ENCODE results near the gene DTWD2.
"Not testable (repeated sequence)": the region's sequence is repeated elsewhere in the genome, so short reads cannot be mapped to it uniquely, and the experiment has no call there.

DTWD2 gene

GRCh38 chr5:118996098-118996497 lies 7.8 kb upstream of the DTWD2 start:
- DNase-seq, result no peak

- no peak for DNase-seq
Observed at GRCh38 chr5:118994595-118994994, 6.2 kb upstream of the DTWD2 start.

- not testable (repeated sequence) for DNase-seq
Observed at GRCh38 chr5:118993118-118993517, 4.8 kb upstream of the DTWD2 start.

DNA sequence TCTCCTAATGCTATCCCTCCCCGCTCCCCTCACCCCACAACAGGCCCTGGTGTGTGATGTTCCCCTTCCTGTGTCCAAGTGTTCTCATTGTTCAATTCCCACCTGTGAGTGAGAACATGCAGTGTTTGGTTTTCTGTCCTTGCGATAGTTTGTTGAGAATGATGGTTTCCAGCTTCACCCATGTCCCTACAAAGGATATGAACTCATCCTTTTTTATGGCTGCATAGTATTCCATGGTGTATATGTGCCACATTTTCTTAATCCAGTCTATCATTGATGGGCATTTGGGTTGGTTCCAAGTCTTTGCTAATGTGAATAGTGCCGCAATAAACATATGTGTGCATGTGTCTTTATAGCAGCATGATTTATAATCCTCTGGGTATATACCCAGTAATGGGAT lies 3.7 kb upstream of the DTWD2 start:
- not testable (repeated sequence) for DNase-seq

GRCh38 chr5:118990582-118990981 lies 2.2 kb upstream of the DTWD2 start:
- DNase-seq, result no peak

GRCh38 chr5:118989816-118990215 lies 1.5 kb upstream of the DTWD2 start:
- DNase-seq, result no peak

DNA sequence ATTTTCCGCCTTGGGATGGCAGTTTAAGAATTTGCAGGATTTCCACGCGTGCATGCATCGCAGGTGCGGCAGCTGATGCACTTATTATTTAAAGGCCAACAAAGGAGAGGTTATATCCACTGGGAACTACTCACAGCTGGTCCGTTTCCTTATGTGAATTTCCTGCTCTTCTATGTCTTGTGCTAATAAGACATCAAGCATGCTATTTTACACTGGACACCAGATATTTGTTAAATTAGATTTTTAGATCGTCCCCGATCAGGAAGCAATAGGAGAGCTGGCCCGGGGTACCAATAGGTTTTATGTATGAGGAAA lies 476 bp upstream of the DTWD2 start:
- DNase-seq, result no peak

DNA sequence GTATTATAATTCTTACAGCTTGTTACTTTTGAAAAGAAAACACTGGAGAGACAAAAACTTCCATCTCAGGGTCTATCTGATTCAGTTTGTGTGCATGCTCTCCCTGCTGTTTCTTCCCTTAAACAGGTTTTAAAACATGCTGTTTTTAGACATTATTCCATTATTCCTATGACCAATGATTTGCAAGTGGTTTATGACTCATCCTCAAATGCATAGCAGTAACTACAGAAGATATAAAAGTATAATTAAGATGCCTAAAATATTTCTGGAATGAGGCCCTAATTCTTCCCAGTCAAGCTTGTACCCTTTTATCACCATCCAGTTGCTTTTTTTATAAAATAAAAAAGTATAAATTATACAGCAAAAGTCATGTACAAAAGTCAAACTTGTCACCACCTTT lies 3.7 kb downstream of the DTWD2 start:
- DNase-seq, result no peak

DNA sequence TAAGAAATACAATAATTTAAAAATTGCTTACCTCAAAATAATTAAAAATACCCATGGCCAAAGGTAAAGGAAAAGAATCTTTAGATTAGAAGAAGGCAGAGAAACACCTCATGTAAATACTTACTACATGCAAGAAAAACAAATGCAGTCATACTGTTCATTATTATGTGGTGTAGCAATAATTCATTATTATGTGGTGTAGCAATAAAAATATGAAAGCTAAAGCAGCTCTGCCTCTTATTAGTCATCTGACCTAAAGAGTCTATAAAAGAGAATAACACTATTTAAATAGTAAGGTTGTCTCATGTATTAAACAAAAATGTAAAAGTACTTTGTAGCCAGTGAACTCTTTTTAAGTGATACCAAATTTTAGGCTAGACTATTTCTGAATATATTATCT lies 6.6 kb downstream of the DTWD2 start:
- DNase-seq, result no peak

DNA sequence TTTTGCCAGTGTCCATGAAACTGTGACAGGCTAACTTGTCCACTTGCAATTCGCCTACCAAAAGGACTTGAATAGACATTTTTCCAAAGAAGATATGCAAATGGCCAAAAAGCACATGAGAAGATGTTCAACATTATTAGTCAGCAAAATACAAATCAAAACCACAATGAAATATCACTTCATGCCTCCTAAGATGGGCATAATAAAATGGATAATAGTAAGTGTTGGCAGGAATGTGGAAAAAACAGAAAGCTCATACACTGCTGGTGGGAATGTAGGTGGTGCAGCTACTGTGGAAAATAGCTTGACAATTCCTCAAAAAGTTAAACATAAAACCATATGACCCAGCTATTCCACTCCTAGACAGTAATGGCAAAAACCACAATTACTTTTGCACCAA lies 7.9 kb downstream of the DTWD2 start:
- no peak for DNase-seq

DNA sequence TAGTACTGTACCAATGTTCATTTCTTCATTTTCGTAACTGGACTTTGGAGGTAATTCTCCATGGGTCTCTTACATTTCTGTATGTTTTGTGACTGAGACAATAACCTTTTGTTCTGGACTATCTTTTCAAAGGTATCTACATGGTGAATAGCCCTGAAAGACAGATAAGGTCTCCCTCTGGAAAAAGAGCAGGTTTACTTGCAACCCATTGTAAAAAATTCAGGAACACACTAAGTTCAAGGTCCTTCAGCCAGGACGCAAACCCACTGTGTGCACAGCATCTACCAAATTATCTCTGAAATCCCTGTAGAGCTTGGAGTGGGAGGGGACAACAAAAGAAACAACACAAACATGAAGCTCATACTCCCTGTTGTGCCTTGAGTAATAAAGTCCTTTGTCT lies 8.3 kb downstream of the DTWD2 start:
- no peak for DNase-seq

DNA sequence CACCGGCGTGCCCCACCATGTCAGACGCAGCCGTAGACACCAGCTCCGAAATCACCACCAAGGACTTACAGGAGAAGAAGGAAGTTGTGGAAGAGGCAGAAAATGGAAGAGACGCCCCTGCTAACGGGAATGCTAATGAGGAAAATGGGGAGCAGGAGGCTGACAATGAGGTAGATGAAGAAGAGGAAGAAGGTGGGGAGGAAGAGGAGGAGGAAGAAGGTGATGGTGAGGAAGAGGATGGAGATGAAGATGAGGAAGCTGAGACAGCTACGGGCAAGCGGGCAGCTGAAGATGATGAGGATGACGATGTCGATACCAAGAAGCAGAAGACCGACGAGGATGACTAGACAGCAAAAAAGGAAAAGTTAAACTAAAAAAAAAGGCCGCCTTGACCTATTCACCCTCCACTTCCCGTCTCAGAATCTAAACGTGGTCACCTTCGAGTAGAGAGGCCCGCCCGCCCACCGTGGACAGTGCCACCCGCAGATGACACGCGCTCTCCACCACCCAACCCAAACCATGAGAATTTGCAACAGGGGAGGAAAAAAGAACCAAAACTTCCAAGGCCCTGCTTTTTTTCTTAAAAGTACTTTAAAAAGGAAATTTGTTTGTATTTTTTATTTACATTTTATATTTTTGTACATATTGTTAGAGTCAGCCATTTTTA lies 14.4 kb downstream of the DTWD2 start:
- DNase-seq, result not testable (repeated sequence)

DNA sequence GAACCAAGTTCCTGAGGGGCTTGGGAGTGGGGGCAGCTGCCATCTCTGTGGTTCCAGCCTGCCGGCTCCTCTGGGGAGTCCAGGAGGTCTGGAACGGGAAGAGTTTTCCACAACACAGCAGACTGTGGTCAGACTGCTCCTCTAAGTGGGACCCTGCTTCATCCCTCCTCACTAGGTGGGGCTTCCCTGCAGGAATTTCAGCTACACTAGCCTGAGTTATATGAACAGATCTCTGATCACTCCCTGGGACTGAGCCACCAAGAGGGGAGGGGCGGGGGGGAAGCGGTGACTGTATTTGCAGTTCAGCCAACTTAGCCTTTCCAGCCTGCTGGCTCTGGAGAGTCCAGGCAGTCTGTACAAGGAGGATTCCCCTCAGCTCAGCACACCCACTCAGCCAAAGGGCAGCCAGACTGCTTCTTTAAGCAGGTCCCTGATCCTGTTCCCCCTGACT lies 19.4 kb downstream of the DTWD2 start:
- no peak for DNase-seq

- DNase-seq, result no peak
Observed at GRCh38 chr5:118968406-118968911, 19.9 kb downstream of the DTWD2 start.

DNA sequence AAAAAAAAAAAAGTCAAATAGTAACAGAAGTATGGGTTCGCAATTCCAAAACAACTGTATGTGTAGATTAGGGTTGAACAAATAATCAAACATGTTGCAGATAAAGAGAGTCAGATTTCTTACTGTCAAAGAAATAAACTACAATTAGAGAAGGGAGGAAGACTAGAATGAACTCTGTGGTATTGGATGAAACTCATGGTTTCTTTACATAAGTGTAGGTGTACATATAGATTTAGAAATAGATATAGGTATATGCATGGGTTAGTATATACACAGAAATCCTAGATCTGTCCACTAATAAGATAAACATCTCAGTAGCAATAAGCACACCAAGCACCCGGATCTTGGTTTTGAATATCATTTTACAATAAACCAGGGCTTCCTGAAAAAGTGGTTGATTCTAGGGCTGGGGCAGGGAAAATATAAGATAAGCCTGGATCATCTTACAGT lies 21.3 kb downstream of the DTWD2 start:
- DNase-seq, result no peak

GRCh38 chr5:118965890-118966289 lies 22.5 kb downstream of the DTWD2 start:
- no peak for DNase-seq

DNA sequence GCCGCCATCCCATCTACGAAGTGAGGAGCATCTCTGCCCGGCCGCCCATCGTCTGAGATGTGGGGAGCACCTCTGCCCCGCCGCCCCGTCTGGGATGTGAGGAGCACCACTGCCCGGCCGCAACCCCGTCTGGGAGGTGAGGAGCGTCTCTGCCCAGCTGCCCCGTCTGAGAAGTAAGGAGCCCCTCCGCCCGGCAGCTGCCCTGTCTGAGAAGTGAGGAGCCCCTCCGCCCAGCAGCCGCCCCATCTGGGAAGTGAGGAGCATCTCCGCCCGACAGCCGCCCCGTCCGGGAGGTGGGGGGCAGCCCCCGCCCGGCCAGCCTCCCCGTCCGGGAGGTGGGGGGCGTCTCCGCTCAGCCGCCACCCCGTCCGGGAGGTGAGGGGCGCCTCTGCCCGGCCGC lies 23.4 kb downstream of the DTWD2 start:
- not testable (repeated sequence) for DNase-seq

- not testable (repeated sequence) for DNase-seq
Observed at GRCh38 chr5:118964388-118964787, 24.0 kb downstream of the DTWD2 start.

DNA sequence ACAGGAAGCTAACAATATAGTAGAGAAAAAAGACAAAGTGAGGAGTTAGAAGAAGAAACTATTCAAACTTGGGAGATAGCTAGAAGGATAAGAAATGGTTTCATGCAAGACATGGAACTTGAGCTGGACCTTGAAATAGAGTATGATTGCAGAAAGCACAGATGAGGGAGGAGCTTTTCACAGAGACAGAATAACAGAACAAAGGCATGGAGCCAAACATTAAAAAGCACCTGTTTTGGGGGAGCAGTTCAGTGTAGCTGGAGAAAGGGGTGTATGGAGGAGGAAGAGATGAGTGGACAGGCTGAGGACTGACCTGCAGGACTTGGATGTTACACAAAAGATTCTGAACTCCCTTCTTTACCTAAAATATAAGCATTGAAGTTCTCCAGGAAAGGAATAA lies 25.2 kb downstream of the DTWD2 start:
- DNase-seq, result no peak

DNA sequence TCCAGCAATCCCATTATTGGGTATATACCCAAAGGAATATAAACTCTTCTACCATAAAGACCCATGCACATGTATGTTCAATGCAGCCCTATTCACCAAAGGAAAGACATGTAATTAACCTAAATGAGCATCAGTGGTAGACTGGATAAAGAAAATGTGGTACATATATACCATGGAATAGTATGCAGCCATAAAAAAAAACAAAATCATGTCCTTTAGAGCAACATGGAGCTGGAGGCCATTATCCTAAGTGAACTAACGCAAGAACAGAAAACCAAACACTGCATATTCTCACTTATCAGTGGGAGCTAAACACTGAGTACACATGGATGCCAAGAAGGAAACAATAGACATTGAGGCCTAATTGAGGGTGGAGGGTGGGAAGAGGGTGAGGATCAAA lies 27.8 kb downstream of the DTWD2 start:
- DNase-seq, result no peak

DNA sequence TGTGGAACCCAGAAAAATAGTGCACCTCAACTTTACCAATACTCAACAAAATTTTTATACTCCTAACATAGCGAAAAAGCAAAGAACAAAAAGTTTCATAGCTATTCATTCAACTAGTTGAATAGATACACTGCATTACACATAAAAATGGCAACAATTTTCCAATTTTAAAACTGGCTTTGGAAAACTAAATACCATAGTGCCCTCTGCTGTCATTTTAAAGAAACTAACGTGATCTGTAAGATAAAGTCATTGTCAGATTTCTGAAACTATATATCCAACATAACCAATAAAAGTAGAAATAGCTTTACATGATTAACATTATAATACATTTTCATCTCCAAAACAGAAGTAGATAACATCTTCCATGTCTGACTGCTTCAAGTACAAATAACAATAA lies 31.6 kb downstream of the DTWD2 start:
- no peak for DNase-seq

GRCh38 chr5:118953652-118954005 lies 34.7 kb downstream of the DTWD2 start:
- no peak for DNase-seq

DNA sequence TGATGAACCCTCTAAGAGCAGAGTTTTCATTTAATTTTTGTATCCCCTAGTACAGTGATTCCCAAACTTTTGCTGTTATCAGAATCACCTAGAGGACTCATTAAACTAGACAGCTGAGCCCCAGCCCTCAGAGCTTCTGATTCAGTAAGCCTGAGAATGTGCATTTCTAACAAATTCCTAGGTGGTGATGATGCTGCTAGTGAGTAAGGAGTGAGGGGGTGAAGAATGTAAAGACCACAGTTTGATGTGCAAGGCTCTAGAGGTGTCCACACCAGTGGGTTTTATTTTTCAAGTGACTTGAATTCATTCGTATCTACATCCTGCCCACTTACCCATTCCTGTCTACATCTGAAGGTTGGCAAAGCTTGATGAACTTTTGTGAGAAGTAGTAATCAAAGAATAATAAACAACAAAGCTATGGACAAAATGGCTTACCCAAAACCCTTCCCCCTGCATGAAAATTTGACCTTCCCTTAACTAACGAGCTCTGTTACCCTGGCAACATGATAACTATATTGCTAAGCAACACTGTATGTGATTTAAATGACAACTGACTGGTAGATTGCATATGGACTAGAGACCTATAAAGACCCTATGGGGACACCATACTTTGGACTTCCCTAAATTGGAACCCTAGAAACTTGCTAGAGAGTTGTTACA lies 35.2 kb downstream of the DTWD2 start:
- DNase-seq, result no peak

DNA sequence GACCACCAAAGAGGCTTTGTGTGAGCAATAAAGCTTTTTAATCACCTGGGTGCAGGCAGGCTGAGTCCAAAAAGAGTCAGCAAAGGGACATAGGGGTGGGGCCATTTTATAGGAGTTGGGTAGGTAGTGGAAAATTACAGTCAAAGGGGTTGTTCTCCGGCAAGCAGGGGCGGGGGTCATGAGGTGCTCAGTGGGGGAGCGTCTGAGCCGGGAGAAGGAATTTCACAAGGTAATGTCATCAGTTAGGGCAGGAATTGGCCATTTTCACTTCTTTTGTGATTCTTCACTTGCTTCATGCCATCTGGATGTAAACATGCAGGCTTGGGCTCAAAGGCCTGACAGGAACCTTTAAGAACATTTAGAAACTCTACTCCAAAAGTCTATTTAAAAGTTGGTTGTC lies 36.0 kb downstream of the DTWD2 start:
- not testable (repeated sequence) for DNase-seq

DNA sequence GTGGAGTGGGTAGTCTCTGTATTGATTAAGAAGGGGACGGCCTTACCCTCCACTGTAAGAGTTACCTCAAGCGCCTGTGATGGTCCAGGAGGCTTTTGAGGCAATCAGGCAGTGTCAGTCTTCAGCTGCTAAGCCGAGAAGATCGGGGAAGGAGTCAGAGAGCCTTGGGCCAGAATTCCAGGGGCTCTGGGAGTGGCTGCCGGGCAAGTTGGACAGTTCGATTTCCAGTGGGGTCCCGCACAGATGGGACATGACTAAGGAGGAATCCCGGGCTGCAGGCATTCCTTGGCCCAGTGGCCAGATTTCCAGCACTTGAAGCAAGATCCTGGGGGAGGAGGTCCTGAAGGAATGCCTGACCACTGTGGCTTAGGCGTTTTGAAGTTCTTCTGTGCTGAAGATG lies 38.0 kb downstream of the DTWD2 start:
- DNase-seq, result not testable (repeated sequence)
